Smooth muscle cell (in vitro differentiated cells): ENCODE data around the gene ARPC5. TPM values are rescaled to one million over a fixed set of nuclear protein-coding genes. Genes with fewer than 3 reads are reported as not detected.

ENCODE experiments used
- DNase-seq: peaks from one replicate; lab custom pipeline; 2025; ENCODE audit not compliant: unreplicated experiment; lab: John Stamatoyannopoulos, UW
- H2AFZ ChIP-seq: fragments of 200-600 bp; sonication (generic); 2 replicates; pipeline ENCODE4 v1.6.0; 2016; ENCODE audit warnings: antibody characterized with exemption, low read depth, mild to moderate bottlenecking
- H3F3A ChIP-seq: fragments of 200-600 bp; sonication (generic); 2 replicates; pipeline ENCODE4 v1.6.0; 2017; ENCODE audit warnings: antibody characterized with exemption, low read depth
- H3K27ac ChIP-seq: fragments of 200-600 bp; sonication (generic); 2 replicates; pipeline ENCODE4 v1.5.1; 2016; ENCODE audit warnings: low read depth, mild to moderate bottlenecking
- H3K27me3 ChIP-seq: fragments of 200-600 bp; sonication (generic); 2 replicates; pipeline ENCODE4 v1.6.1; 2016; ENCODE audit warnings: low read depth, mild to moderate bottlenecking
- H3K36me3 ChIP-seq: fragments of 200-600 bp; sonication (generic); 2 replicates; pipeline ENCODE4 v1.5.1; 2016; ENCODE audit warnings: low read depth
- H3K4me1 ChIP-seq: fragments of 200-600 bp; sonication (generic); 2 replicates; pipeline ENCODE4 v1.5.1; 2016; ENCODE audit warnings: low read depth
- H3K4me2 ChIP-seq: fragments of 200-600 bp; sonication (generic); 2 replicates; pipeline ENCODE4 v1.6.0; 2016; ENCODE audit warnings: mild to moderate bottlenecking
- H3K4me3 ChIP-seq: fragments of 200-600 bp; sonication (generic); 2 replicates; pipeline ENCODE4 v1.5.1; 2016; ENCODE audit warnings: mild to moderate bottlenecking
- H3K79me2 ChIP-seq: fragments of 200-600 bp; sonication (generic); 2 replicates; pipeline ENCODE4 v1.6.0; 2016; ENCODE audit warnings: low read depth, mild to moderate bottlenecking
- H3K9ac ChIP-seq: fragments of 200-600 bp; sonication (generic); 2 replicates; pipeline ENCODE4 v1.6.0; 2016; ENCODE audit warnings: low read depth
- H3K9me3 ChIP-seq: fragments of 200-600 bp; sonication (generic); replicated peaks from 2 replicates; pipeline ENCODE4 v1.5.1; 2016; ENCODE audit warnings: low read depth
- H4K20me1 ChIP-seq: fragments of 200-600 bp; sonication (generic); 2 replicates; pipeline ENCODE4 v1.6.0; 2016; ENCODE audit warnings: low read depth
- WGBS: methylation state at CpG from one replicate; pipeline ENCODE4 v1.1.7; 2016; ENCODE audit warnings: low lambda C conversion rate; 5-methylcytosine and 5-hydroxymethylcytosine counted together
- polyA plus RNA-seq: library from polyadenylated mRNA; unstranded; fragments of >200 nt; fragmentation: Nextera tagmentation; extraction: Ambion mirVana; gene quantifications from 2 replicates; pipeline ENCODE4 v1.2.1, GENCODE V29; 2016
- total RNA-seq: library from RNA; depleted of rRNA; stranded (reverse); fragments of >200 nt; gene quantifications from 2 replicates; pipeline ENCODE4 v1.2.3, GENCODE V29; 2014
- TF ChIP-seq, protein P1 (sequence below): fragments of 200-600 bp; sonication (generic); IDR thresholded peaks from 2 replicates; pipeline ENCODE4 v1.5.1; 2017; ENCODE audit warnings: borderline replicate concordance, mild to moderate bottlenecking, antibody characterized with exemption; ENCODE audit not compliant: insufficient read depth, poor library complexity, severe bottlenecking

The ARPC5 gene
- total and polyA plus RNA-seq, 2 experiments from 2014 or later: 188 to 205 TPM

DNA sequence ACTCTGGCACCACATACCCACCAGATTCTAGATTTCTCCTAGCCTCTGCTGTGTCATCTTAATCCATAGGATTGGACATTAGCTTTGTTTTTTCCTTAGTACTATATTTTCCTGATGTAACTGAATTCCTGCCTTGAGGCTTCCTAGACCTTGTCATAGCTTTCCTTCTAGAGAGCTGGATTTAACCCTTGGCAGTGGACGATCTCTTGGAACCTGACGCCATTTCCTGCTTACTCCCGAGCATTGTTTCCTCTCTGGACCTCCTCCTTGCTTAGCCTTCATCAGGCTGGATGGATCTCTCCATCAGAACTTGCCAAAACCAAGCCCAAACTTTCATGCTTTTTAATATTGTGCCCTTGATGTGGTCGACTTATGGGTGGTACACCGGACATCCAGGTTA, 16.0 kb upstream of the ARPC5 start:
- Histone ChIP-seq H2AFZ (no peak overlapping the region), H3K79me2 (no peaks in the 10 kb centered on the region), H3K4me2 (no peak overlapping the region), H3K9ac (no peak overlapping the region), H3F3A (no peaks in the 10 kb centered on the region), H4K20me1 (no peaks in the 10 kb centered on the region), H3K9me3 (no peaks in the 10 kb centered on the region), H3K27me3 (no peaks in the 10 kb centered on the region), H3K4me3 (no peak overlapping the region), H3K36me3 (no peaks in the 10 kb centered on the region), H3K4me1 (no peaks in the 10 kb centered on the region), H3K27ac (no peak overlapping the region)
- DNase-seq: no peak
- TF ChIP-seq, protein P1, sequence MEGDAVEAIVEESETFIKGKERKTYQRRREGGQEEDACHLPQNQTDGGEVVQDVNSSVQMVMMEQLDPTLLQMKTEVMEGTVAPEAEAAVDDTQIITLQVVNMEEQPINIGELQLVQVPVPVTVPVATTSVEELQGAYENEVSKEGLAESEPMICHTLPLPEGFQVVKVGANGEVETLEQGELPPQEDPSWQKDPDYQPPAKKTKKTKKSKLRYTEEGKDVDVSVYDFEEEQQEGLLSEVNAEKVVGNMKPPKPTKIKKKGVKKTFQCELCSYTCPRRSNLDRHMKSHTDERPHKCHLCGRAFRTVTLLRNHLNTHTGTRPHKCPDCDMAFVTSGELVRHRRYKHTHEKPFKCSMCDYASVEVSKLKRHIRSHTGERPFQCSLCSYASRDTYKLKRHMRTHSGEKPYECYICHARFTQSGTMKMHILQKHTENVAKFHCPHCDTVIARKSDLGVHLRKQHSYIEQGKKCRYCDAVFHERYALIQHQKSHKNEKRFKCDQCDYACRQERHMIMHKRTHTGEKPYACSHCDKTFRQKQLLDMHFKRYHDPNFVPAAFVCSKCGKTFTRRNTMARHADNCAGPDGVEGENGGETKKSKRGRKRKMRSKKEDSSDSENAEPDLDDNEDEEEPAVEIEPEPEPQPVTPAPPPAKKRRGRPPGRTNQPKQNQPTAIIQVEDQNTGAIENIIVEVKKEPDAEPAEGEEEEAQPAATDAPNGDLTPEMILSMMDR: no peak
- WGBS: 88% methylated on average over 5 of the region's 5 CpGs

DNA sequence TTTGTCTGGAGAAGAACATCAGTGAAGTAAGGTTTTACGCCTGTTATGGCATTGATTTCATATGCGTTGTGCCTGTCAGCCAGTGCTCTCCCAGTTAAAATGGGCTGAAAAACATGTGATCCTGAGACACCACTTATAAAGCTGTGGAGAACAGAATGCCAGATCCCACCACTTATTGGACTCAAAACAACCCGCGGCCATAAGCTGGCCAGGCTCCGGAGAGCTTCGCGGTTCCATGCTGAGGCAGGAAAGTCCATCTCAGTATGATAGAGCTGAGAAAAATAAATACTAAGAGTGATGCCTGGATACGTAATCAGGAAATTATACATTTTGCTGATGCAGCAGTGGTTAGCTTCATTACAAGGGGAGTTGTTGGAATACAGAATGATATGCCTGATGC, 12.5 kb upstream of the ARPC5 start:
- Histone ChIP-seq H3K27me3 (no peaks in the 10 kb centered on the region), H4K20me1 (no peaks in the 10 kb centered on the region), H3F3A (no peaks in the 10 kb centered on the region), H3K9me3 (no peaks in the 10 kb centered on the region), H3K36me3 (no peaks in the 10 kb centered on the region), H3K4me3 (no peak overlapping the region), H3K4me1 (no peaks in the 10 kb centered on the region), H2AFZ (no peak overlapping the region), H3K9ac (no peak overlapping the region), H3K4me2 (no peak overlapping the region), H3K27ac (no peak overlapping the region), H3K79me2 (no peaks in the 10 kb centered on the region)
- TF ChIP-seq, protein P1: no peak
- 97% methylated on average over 8 of the region's 8 CpGs for WGBS
- no peak for DNase-seq

DNA sequence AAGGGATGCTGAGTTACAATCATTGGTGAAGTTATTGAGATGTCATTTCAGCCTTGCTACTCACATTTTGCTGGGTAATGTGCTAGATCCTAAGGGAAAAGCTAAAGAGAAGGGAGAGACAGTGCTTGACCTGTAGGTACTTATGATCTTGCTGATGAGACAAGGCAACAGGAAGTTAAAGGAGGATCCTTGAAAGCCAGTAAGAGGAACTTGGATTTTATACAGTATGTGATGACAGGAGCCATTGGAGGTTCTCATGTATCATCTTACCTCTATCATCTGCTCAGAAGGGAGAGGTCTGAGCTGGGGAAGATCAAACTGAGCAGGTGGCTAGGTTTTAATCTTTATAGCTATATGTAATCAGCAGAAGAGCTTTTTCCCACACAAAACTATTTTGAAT, 11.2 kb upstream of the ARPC5 start:
- Histone ChIP-seq H3K27me3 (no peaks in the 10 kb centered on the region), H2AFZ (no peak overlapping the region), H3K4me1 (no peaks in the 10 kb centered on the region), H3K9ac (no peak overlapping the region), H3K9me3 (no peaks in the 10 kb centered on the region), H3K27ac (no peak overlapping the region), H3F3A (no peaks in the 10 kb centered on the region), H3K79me2 (no peaks in the 10 kb centered on the region), H3K36me3 (no peaks in the 10 kb centered on the region), H3K4me3 (no peak overlapping the region), H3K4me2 (no peak overlapping the region), H4K20me1 (no peaks in the 10 kb centered on the region)
- TF ChIP-seq, protein P1: no peak
- DNase-seq: no peak

- WGBS: 84% methylated on average over 5 of the region's 5 CpGs
- no peaks in the 10 kb centered on the region for H3K9me3 ChIP-seq
- no peaks in the 10 kb centered on the region for H4K20me1 ChIP-seq
- H2AFZ ChIP-seq: no peak overlapping the region
- TF ChIP-seq, protein P1: no peak
- H3F3A ChIP-seq: no peaks in the 10 kb centered on the region
- no peak for DNase-seq
- no peak overlapping the region for H3K4me2 ChIP-seq
- H3K9ac ChIP-seq: no peak overlapping the region
- no peak overlapping the region for H3K27ac ChIP-seq
- H3K79me2 ChIP-seq: no peaks in the 10 kb centered on the region
- H3K4me1 ChIP-seq: no peaks in the 10 kb centered on the region
- no peaks in the 10 kb centered on the region for H3K36me3 ChIP-seq
- H3K27me3 ChIP-seq: no peaks in the 10 kb centered on the region
- H3K4me3 ChIP-seq: no peak overlapping the region
These were observed 9.9 kb upstream of the ARPC5 start for GRCh38 chr1:183645531-183645930.
